Prostate gland (tissue), 2 donors: ENCODE results near the gene CELA2A. TPM values are rescaled to one million over a fixed set of nuclear protein-coding genes. Genes with fewer than 3 reads are reported as not detected.
"Not testable (repeated sequence)": the region's sequence is repeated elsewhere in the genome, so short reads cannot be mapped to it uniquely, and the experiment has no call there.

ENCODE experiments used
- DNase-seq: peaks from one replicate; pipeline ENCODE4 v3.0.0-alpha.2; 2019; ENCODE audit warnings: low spot score
- H3K27ac ChIP-seq, 2 donors: fragments of 200-600 bp; sonication (generic); 2 replicates each; pipeline ENCODE4 v1.5.1; 2017 to 2019
- H3K27me3 ChIP-seq: fragments of 200-600 bp; sonication (generic); replicated peaks from 2 replicates; pipeline ENCODE4 v1.5.1; 2019; ENCODE audit not compliant: insufficient read depth
- H3K36me3 ChIP-seq, 2 donors: fragments of 200-600 bp; sonication (generic); 1 replicate in 1 of 2; 2 replicates in 1 of 2; pipeline versions ENCODE4 v1.5.1 to v1.8.1; 2017 to 2019
- H3K4me1 ChIP-seq: fragments of 200-600 bp; sonication (generic); replicated peaks from 2 replicates; pipeline ENCODE4 v1.5.1; 2019
- H3K4me3 ChIP-seq, 2 donors: fragments of 200-600 bp; sonication (generic); 2 replicates each; pipeline ENCODE4 v1.5.1; 2017 to 2019
- H3K9me3 ChIP-seq: fragments of 200-600 bp; sonication (generic); 2 replicates; pipeline ENCODE4 v1.5.1; 2017
- CTCF ChIP-seq, 4 experiments: fragments of 200-600 bp in 2 of 4; fragments of 450-650 bp in 2 of 4; sonication (generic) in 2 of 4; IDR thresholded peaks; 1 replicate in 3 of 4; 2 replicates in 1 of 4; pipeline ENCODE4 v1.5.1; 2016 to 2019; ENCODE audit warnings: antibody characterized with exemption in 4 of 4, mild to moderate bottlenecking in 2 of 4, moderate library complexity in 2 of 4
- POLR2A ChIP-seq: fragments of 450-650 bp; IDR thresholded peaks from one replicate; pipeline ENCODE4 v1.6.1; 2016; ENCODE audit warnings: antibody characterized with exemption, mild to moderate bottlenecking
- POLR2AphosphoS5 ChIP-seq: sonication (generic); formaldehyde crosslinking; IDR thresholded peaks from one replicate; pipeline ENCODE4 v1.6.1; 2017; ENCODE audit warnings: antibody characterized with exemption
- WGBS: methylation state at CpG from one replicate; pipeline ENCODE4 v1.1.5; 2018; 5-methylcytosine and 5-hydroxymethylcytosine counted together
- intact Hi-C: fragments of 100-400 bp; cut with DNase I; formaldehyde crosslinking; loops from one replicate; pipeline ENCODE4 v1.14.2; 2022
- total RNA-seq, 2 donors: library from RNA; depleted of rRNA; stranded (reverse); fragments of >200 nt; gene quantifications; one replicate each; pipeline ENCODE4 v1.1.0, GENCODE V29; 2016

CELA2A gene
- total RNA-seq, 2 donors from 2014 or later, result 5.4 TPM; not detected in 1

GRCh38 chr1:15459771-15460707, 3.5 kb downstream of the CELA2A start:
- DNase-seq, result no peak
- intact Hi-C loops, result no loop called here
- no peaks in the 10 kb centered on the region for H3K4me1 ChIP-seq
- TF ChIP-seq POLR2A (no peak), CTCF (IDR thresholded peaks at IDR 0.05) (no peak), POLR2AphosphoS5 (no peak)
- 33% methylated on average over 10 of the region's 10 CpGs for WGBS
- no peak overlapping the region for H3K4me3 ChIP-seq
- H3K27me3 ChIP-seq, result no peaks in the 10 kb centered on the region
- H3K27ac ChIP-seq, result no peak overlapping the region
- H3K36me3 ChIP-seq, result no peaks in the 10 kb centered on the region
- H3K9me3 ChIP-seq, result no peaks in the 10 kb centered on the region

DNA sequence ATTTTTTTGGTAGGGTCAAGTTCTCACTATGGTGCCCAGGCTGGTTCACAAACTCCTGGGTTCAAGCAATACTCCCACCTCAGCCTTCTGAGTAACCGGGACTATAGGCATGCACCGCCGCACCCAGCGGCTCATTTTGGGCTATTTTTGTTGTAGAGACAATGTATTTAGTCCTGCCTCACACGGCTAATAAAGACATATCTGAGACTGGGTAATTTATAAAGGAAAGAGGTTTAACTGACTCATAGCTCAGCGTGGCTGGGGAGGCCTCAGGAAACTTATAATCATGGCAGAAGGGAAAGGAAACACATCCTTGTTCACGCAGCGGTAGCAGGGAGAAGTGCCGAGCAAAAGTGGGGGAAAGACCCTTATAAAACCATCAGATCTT, 4.2 kb downstream of the CELA2A start:
- DNase-seq, result no peak
- Histone ChIP-seq H3K4me3 (no peak overlapping the region), H3K27me3 (no peaks in the 10 kb centered on the region), H3K27ac (no peak overlapping the region), H3K4me1 (no peaks in the 10 kb centered on the region), H3K9me3 (no peaks in the 10 kb centered on the region), H3K36me3 (no peaks in the 10 kb centered on the region)
- no peak for TF ChIP-seq CTCF (IDR thresholded peaks at IDR 0.05)
- no peak for TF ChIP-seq POLR2AphosphoS5
- TF ChIP-seq POLR2A, result no peak
- WGBS, result 88% methylated on average over 9 of the region's 9 CpGs
- intact Hi-C loops, result no loop called here

DNA sequence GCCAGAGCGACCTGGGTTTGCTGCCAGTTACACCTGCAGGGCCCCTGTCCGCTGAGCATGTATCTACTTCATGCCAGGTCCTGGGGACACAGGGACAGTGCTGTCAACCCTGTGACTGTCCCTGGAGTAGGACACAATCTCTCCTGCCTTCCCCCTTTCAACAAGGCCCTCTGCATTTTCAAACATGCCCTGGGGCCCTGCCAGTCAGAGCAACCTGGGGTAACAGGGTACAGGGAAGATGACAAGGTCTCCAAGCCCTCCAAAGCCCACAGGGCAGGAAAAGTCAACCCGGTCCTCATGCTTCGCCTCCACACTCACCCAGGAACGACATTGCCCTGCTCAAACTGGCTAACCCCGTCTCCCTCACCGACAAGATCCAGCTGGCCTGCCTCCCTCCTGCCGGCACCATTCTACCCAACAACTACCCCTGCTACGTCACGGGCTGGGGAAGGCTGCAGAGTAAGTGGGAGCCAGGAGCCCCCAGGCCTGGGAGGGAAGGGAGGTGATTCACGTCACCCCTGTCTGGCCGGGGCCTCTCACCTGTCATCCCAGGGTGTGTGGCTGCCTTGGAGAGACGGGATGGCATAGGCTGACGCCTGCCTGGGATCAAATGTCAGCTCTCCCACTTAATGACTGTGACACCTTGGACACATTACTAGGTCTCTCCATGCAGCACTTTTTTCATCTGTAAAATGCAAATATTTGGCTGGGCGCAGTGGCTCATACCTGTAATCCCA, 6.7 kb downstream of the CELA2A start:
- H3K36me3 ChIP-seq, intact Hi-C loops: not testable (repeated sequence)
- WGBS, result 48% methylated on average over 14 of the region's 15 CpGs

DNA sequence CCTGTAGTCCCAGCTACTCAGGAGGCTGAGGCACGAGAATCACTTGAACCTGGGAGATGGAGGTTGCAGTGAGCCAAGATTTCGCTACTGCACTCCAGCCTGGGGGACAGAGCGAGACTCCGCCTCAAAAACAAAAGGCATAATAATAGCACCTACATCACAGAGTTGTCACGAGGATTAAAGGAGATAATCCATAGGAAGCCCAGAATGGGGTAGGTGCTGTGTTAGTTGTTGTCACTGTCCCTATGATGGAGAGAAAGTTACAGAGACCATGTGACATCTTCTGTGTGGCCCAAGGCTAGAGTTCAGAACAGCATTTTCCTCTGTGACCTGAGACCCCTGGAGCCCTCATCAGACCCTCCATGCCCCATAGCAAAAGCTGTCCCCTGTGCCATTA, 7.4 kb downstream of the CELA2A start:
- H3K27me3 ChIP-seq, H3K4me3 ChIP-seq, H3K36me3 ChIP-seq, H3K27ac ChIP-seq, H3K4me1 ChIP-seq, H3K9me3 ChIP-seq, DNase-seq, intact Hi-C loops: not testable (repeated sequence)
- WGBS, result 94% methylated on average over 5 of the region's 5 CpGs

More for the DNA sequence above, 6.7 kb downstream of the CELA2A start:
- H3K27ac ChIP-seq, H3K9me3 ChIP-seq, H3K4me3 ChIP-seq, H3K27me3 ChIP-seq, H3K4me1 ChIP-seq, DNase-seq: not testable (repeated sequence)

- TF ChIP-seq POLR2AphosphoS5, result no peak
- no peak for TF ChIP-seq POLR2A
- no peak for TF ChIP-seq CTCF (IDR thresholded peaks at IDR 0.05)
- H3K4me3 ChIP-seq, result no peak overlapping the region
- WGBS, result 85% methylated on average over 7 of the region's 7 CpGs
- H3K36me3 ChIP-seq, result no peaks in the 10 kb centered on the region
- intact Hi-C loops, result no loop called here
- H3K27ac ChIP-seq, result no peak overlapping the region
- no peaks in the 10 kb centered on the region for H3K4me1 ChIP-seq
- DNase-seq, result no peak
- H3K27me3 ChIP-seq, result no peaks in the 10 kb centered on the region
- no peaks in the 10 kb centered on the region for H3K9me3 ChIP-seq
Measured at GRCh38 chr1:15465674-15466073, 9.1 kb downstream of the CELA2A start.

DNA sequence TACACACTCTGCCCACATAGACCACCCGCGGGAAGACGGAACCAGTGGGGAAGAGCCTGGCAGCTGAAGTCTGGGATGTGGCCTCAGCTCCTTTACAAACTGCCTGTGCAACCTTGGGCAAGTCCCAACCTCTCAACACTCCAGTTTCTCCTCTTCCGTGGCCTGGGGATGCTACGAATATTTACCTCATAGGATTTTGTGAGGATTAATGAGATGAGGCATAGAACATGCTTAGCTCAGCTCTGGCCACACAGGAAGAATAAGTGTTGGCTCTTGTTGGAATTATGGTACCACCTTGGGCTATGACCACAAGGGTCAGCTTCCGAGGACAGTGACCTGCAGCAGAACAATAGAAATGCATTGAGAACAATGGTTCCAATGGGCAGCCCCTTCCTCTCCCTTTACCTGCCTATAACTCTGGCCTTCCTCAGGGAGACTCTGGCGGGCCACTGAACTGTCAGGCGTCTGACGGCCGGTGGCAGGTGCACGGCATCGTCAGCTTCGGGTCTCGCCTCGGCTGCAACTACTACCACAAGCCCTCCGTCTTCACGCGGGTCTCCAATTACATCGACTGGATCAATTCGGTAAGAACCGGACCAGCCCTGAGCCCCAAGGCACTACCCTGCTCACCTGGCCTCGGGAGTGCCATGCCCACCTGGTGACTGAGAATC, 10.6 kb downstream of the CELA2A start:
- H3K9me3 ChIP-seq, DNase-seq, H3K27me3 ChIP-seq, H3K4me1 ChIP-seq, H3K36me3 ChIP-seq, H3K4me3 ChIP-seq, intact Hi-C loops, H3K27ac ChIP-seq: not testable (repeated sequence)
- WGBS, result 92% methylated on average over 22 of the region's 22 CpGs
